Tibial artery (tissue), 4 donors: ENCODE data around the gene ADAM12.
A peak's percentile ranks its signal among the peaks of the same experiment; 100 is the strongest.

Source experiments
- DNase-seq, 2 donors: peaks; one replicate each; pipeline ENCODE4 v3.0.0-alpha.2; 2019
- H3K27ac ChIP-seq, 2 donors: fragments of 200-600 bp; sonication (generic) in 1 of 2; 1 replicate in 1 of 2; 2 replicates in 1 of 2; pipeline ENCODE4 v1.5.1; 2018 to 2019; ENCODE audit warnings: mild to moderate bottlenecking in 1 of 2
- H3K27me3 ChIP-seq, 2 donors: fragments of 200-600 bp; sonication (generic) in 1 of 2; one replicate each; pipeline versions ENCODE4 v1.5.1 to v1.6.0; 2016 to 2019
- H3K36me3 ChIP-seq, 3 donors: fragments of 200-600 bp; sonication (generic) in 2 of 3; one replicate each; pipeline ENCODE4 v1.5.1; 2016 to 2019; ENCODE audit warnings: mild to moderate bottlenecking in 2 of 3
- H3K4me1 ChIP-seq, 4 donors: fragments of 200-600 bp; sonication (generic) in 2 of 4; 1 replicate in 3 of 4; 2 replicates in 1 of 4; pipeline ENCODE4 v1.5.1; 2016 to 2019
- H3K4me3 ChIP-seq, 2 donors: fragments of 200-600 bp; sonication (generic) in 1 of 2; 1 replicate in 1 of 2; 2 replicates in 1 of 2; pipeline ENCODE4 v1.5.1; 2018 to 2019; ENCODE audit warnings: mild to moderate bottlenecking in 2 of 2
- H3K9me3 ChIP-seq, 3 donors: fragments of 200-600 bp; sonication (generic) in 1 of 3; one replicate each; pipeline ENCODE4 v1.5.1; 2016 to 2019
- intact Hi-C: fragments of 100-400 bp; cut with DNase I; formaldehyde crosslinking; loops from one replicate; pipeline ENCODE4 v1.15.0; 2023; ENCODE audit warnings: low total_unique reads
- TF ChIP-seq, protein P1 (sequence below), 2 experiments: fragments of 200-600 bp in 1 of 2; fragments of 450-650 bp in 1 of 2; IDR thresholded peaks; one replicate each; pipeline ENCODE4 v1.5.1; 2017 to 2019; ENCODE audit warnings: antibody characterized with exemption in 2 of 2, mild to moderate bottlenecking in 1 of 2, moderate library complexity in 1 of 2

The ADAM12 gene

DNA sequence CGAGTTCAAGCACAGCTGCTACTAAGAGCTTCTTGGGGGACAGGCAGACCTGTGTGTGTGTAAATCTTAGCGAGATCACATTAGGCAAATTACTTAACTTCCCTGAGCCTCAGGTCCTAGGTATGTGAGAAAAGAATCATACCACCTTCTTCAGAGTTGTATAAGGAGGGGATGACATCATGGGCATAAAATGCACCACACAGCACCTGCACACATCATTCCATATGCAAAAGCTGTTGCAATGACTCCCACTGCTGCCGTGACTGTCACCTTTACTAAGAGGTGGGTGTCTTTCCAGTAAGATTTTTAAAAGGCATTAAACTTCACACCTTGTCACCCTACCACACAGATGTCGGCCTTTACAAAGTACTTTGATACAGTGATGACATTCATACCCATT, 345.9 kb downstream of the ADAM12 start:
- Histone ChIP-seq H3K27me3 (no peaks in the 10 kb centered on the region), H3K27ac (peak overlapping the region; percentile 66 to 70), H3K9me3 (no peaks in the 10 kb centered on the region), H3K36me3 (no peaks in the 10 kb centered on the region), H3K4me3 (peak overlapping the region in 1 of 2 donors; percentile 21), H3K4me1 (peaks cover 0 to 17% (median 13%) of the 10 kb centered on the region in 4 donors)
- DNase-seq: no peak
- intact Hi-C loops: no loop called here
- TF ChIP-seq, protein P1, sequence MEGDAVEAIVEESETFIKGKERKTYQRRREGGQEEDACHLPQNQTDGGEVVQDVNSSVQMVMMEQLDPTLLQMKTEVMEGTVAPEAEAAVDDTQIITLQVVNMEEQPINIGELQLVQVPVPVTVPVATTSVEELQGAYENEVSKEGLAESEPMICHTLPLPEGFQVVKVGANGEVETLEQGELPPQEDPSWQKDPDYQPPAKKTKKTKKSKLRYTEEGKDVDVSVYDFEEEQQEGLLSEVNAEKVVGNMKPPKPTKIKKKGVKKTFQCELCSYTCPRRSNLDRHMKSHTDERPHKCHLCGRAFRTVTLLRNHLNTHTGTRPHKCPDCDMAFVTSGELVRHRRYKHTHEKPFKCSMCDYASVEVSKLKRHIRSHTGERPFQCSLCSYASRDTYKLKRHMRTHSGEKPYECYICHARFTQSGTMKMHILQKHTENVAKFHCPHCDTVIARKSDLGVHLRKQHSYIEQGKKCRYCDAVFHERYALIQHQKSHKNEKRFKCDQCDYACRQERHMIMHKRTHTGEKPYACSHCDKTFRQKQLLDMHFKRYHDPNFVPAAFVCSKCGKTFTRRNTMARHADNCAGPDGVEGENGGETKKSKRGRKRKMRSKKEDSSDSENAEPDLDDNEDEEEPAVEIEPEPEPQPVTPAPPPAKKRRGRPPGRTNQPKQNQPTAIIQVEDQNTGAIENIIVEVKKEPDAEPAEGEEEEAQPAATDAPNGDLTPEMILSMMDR (IDR thresholded peaks at IDR 0.05): no peak

DNA sequence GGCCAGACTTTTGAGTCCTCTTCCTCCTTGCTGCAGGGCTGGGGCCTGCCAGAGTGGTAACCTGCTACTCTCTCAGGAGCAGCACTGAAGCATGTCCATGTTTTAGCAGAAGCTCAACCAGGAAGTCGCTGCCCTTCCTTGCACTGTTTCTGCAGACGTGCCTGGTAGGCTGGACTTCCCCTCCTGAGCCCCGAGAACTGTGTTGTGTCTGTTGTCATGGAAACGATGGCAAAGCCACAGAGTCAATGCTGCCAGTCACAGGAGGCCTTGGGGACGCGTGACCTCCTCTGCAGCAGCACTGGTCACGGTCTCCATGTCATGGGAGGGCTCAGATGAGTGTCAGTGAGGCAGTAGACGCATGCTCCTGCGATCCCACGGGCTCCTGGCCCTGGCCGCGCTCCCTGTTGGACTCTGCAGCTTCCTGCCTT, 346.5 kb downstream of the ADAM12 start:
- H3K27me3 ChIP-seq: no peaks in the 10 kb centered on the region
- no peaks in the 10 kb centered on the region for H3K9me3 ChIP-seq
- intact Hi-C loops: no loop called here
- peak overlapping the region in 1 of 2 donors; percentile 21 for H3K4me3 ChIP-seq
- H3K27ac ChIP-seq: peak overlapping the region; percentile 66 to 70
- TF ChIP-seq, protein P1 (IDR thresholded peaks at IDR 0.05): no peak
- peak; percentile 89 to 96 for DNase-seq
- H3K4me1 ChIP-seq: peaks cover 0 to 17% (median 13%) of the 10 kb centered on the region in 4 donors
- H3K36me3 ChIP-seq: no peaks in the 10 kb centered on the region

DNA sequence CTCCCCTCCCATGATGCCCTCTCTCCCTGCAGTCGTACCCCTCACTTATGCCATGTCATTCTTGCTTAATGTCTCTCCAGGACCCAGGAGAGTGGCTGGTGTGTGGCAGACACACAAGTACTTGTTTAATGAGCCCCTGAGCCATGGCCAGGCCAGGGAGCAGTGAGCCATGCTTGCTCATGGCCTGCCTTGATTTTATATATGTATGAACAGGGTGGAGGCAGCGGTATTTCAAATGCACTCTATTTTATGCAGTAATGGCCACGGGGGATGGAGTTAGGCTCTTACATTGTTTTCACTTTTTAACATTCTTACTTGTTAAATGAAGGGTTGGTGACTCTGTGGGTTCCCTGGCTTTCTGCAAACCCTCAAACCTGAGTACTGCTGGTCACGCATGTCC, 347.2 kb downstream of the ADAM12 start:
- Histone ChIP-seq H3K27ac (peak overlapping the region; percentile 66 to 70), H3K4me1 (peaks cover 0 to 17% (median 13%) of the 10 kb centered on the region in 4 donors), H3K4me3 (no peak overlapping the region), H3K36me3 (no peaks in the 10 kb centered on the region), H3K9me3 (no peaks in the 10 kb centered on the region), H3K27me3 (no peaks in the 10 kb centered on the region)
- intact Hi-C loops: no loop called here
- DNase-seq: no peak
- TF ChIP-seq, protein P1 (IDR thresholded peaks at IDR 0.05): no peak

DNA sequence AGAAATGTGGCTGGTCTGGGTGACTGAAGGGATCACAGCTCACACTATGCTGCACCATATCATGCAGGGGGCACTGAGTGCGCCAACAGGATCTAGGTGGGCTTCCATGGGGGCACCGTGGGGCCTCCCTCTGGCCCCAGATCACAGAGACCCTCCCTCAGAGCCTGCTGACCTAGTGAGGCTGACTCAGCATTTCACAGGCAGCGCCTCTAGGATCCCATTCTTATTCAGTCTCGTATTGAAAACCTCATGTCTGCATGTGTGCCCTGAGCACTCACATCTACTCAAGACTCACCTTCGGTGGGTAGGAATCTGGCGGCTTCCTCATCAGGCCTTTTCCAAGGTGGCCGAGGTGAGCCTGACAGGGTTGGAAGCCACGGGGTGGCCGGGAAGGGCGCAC, 350.3 kb downstream of the ADAM12 start:
- Histone ChIP-seq H3K4me1 (peaks cover 0 to 16% (median 13%) of the 10 kb centered on the region in 4 donors), H3K4me3 (no peak overlapping the region), H3K36me3 (peaks cover 0 to 5% (median 0%) of the 10 kb centered on the region in 3 donors), H3K27me3 (no peaks in the 10 kb centered on the region), H3K9me3 (peaks cover 0 to 6% (median 0%) of the 10 kb centered on the region in 3 donors), H3K27ac (no peak overlapping the region)
- intact Hi-C loops: no loop called here
- TF ChIP-seq, protein P1 (IDR thresholded peaks at IDR 0.05): no peak
- no peak for DNase-seq

- TF ChIP-seq, protein P1 (IDR thresholded peaks at IDR 0.05): no peak
- H3K4me3 ChIP-seq: no peak overlapping the region
- peaks cover 0 to 2% (median under 1%) of the 10 kb centered on the region in 4 donors for H3K4me1 ChIP-seq
- intact Hi-C loops: no loop called here
- no peaks in the 10 kb centered on the region for H3K27me3 ChIP-seq
- H3K27ac ChIP-seq: no peak overlapping the region
- peaks cover 0 to 5% (median 0%) of the 10 kb centered on the region in 3 donors for H3K36me3 ChIP-seq
- no peak for DNase-seq
- peaks cover 0 to 6% (median 0%) of the 10 kb centered on the region in 3 donors for H3K9me3 ChIP-seq
Observed at GRCh38 chr10:126036515-126036914, 351.8 kb downstream of the ADAM12 start.

- Histone ChIP-seq H3K27me3 (no peaks in the 10 kb centered on the region), H3K4me1 (no peaks in the 10 kb centered on the region), H3K27ac (no peak overlapping the region), H3K4me3 (no peak overlapping the region), H3K9me3 (peaks cover 0 to 6% (median 0%) of the 10 kb centered on the region in 3 donors), H3K36me3 (peaks cover 0 to 5% (median 0%) of the 10 kb centered on the region in 3 donors)
- TF ChIP-seq, protein P1 (IDR thresholded peaks at IDR 0.05): no peak
- intact Hi-C loops: no loop called here
- no peak for DNase-seq
Observed at GRCh38 chr10:126034586-126034985, 353.7 kb downstream of the ADAM12 start.
